Measurements from ENCODE around the gene SRM. TPM values are rescaled to one million over a fixed set of nuclear protein-coding genes. Genes with fewer than 3 reads are reported as not detected.
"Not testable (repeated sequence)": the region's sequence is repeated elsewhere in the genome, so short reads cannot be mapped to it uniquely, and the experiment has no call there.

The SRM gene
- total RNA-seq (2012; rRNA removed), result 49.4 and 75.6 TPM in 2 replicates

- Histone ChIP-seq H3K4me1 (ENCODE audit: control insufficient read depth, insufficient read depth, low read length) (peaks cover 14% of the 10 kb centered on the region), H3K27me3 (ENCODE audit: control insufficient read depth, insufficient read depth, low read length) (no peaks in the 10 kb centered on the region), H3K4me2 (ENCODE audit: low read length) (peak within 1 kb of the TSS; percentile 97), H3K9ac (ENCODE audit: low read depth, low read length) (peak within 1 kb of the TSS; percentile 91), H3K9me3 (replicated peaks; ENCODE audit: low read length) (no peaks in the 10 kb centered on the region), H3K4me3 (ENCODE audit: low read length) (peak within 1 kb of the TSS; percentile 92), H3K36me3 (ENCODE audit: insufficient read depth, low read length) (peaks cover 36% of the 10 kb centered on the region)
Observed at GRCh38 chr1:11059968-11060830, at the start of gene SRM. Gene SRM, minus strand, starts transcription at chr1:11060018. Its CDS starts 75 bp downstream, at chr1:11059943.

GRCh38 chr1:11109047-11109760 is 49.4 kb upstream of the SRM start:
- H3K4me3 ChIP-seq (ENCODE audit: low read length), result no peak overlapping the region
- H3K27me3 ChIP-seq (ENCODE audit: control insufficient read depth, insufficient read depth, low read length), result no peaks in the 10 kb centered on the region
- no peaks in the 10 kb centered on the region for H3K4me1 ChIP-seq (ENCODE audit: control insufficient read depth, insufficient read depth, low read length)
- no peak overlapping the region for H3K4me2 ChIP-seq (ENCODE audit: low read length)
- H3K36me3 ChIP-seq (ENCODE audit: insufficient read depth, low read length), result peaks cover 51% of the 10 kb centered on the region
- H3K9ac ChIP-seq (ENCODE audit: low read depth, low read length), result no peak overlapping the region
- no peaks in the 10 kb centered on the region for H3K9me3 ChIP-seq (replicated peaks; ENCODE audit: low read length)

GRCh38 chr1:11107599-11107998 is 47.8 kb upstream of the SRM start:
- Histone ChIP-seq H3K36me3 (ENCODE audit: insufficient read depth, low read length) (peaks cover 42% of the 10 kb centered on the region), H3K27me3 (ENCODE audit: control insufficient read depth, insufficient read depth, low read length) (no peaks in the 10 kb centered on the region), H3K9ac (ENCODE audit: low read depth, low read length) (no peak overlapping the region), H3K4me2 (ENCODE audit: low read length) (no peak overlapping the region), H3K9me3 (replicated peaks; ENCODE audit: low read length) (no peaks in the 10 kb centered on the region), H3K4me3 (ENCODE audit: low read length) (no peak overlapping the region), H3K4me1 (ENCODE audit: control insufficient read depth, insufficient read depth, low read length) (no peaks in the 10 kb centered on the region)

- Histone ChIP-seq H3K27me3 (ENCODE audit: control insufficient read depth, insufficient read depth, low read length) (no peaks in the 10 kb centered on the region), H3K4me2 (ENCODE audit: low read length) (no peak overlapping the region), H3K4me1 (ENCODE audit: control insufficient read depth, insufficient read depth, low read length) (no peaks in the 10 kb centered on the region), H3K9ac (ENCODE audit: low read depth, low read length) (no peak overlapping the region), H3K4me3 (ENCODE audit: low read length) (no peak overlapping the region), H3K9me3 (replicated peaks; ENCODE audit: low read length) (no peaks in the 10 kb centered on the region), H3K36me3 (ENCODE audit: insufficient read depth, low read length) (peaks cover 31% of the 10 kb centered on the region)
Observed at GRCh38 chr1:11105586-11105985, 45.8 kb upstream of the SRM start.

GRCh38 chr1:11101347-11101746 is 41.5 kb upstream of the SRM start:
- Histone ChIP-seq H3K27me3 (ENCODE audit: control insufficient read depth, insufficient read depth, low read length) (no peaks in the 10 kb centered on the region), H3K4me3 (ENCODE audit: low read length) (no peak overlapping the region), H3K9ac (ENCODE audit: low read depth, low read length) (no peak overlapping the region), H3K9me3 (replicated peaks; ENCODE audit: low read length) (no peaks in the 10 kb centered on the region), H3K4me2 (ENCODE audit: low read length) (no peak overlapping the region), H3K36me3 (ENCODE audit: insufficient read depth, low read length) (peaks cover 20% of the 10 kb centered on the region), H3K4me1 (ENCODE audit: control insufficient read depth, insufficient read depth, low read length) (peaks cover 12% of the 10 kb centered on the region)

GRCh38 chr1:11100806-11101205 is 41.0 kb upstream of the SRM start:
- not testable (repeated sequence) for H3K9me3 ChIP-seq (replicated peaks; ENCODE audit: low read length); H3K9ac ChIP-seq (ENCODE audit: low read depth, low read length); H3K4me2 ChIP-seq (ENCODE audit: low read length); H3K4me3 ChIP-seq (ENCODE audit: low read length); H3K27me3 ChIP-seq (ENCODE audit: control insufficient read depth, insufficient read depth, low read length)
- Histone ChIP-seq H3K4me1 (ENCODE audit: control insufficient read depth, insufficient read depth, low read length) (peaks cover 12% of the 10 kb centered on the region), H3K36me3 (ENCODE audit: insufficient read depth, low read length) (peaks cover 18% of the 10 kb centered on the region)

- H3K27me3 ChIP-seq (ENCODE audit: control insufficient read depth, insufficient read depth, low read length), result no peaks in the 10 kb centered on the region
- peak overlapping the region; percentile 99 for H3K4me3 ChIP-seq (ENCODE audit: low read length)
- peak overlapping the region; percentile 99 for H3K9ac ChIP-seq (ENCODE audit: low read depth, low read length)
- H3K36me3 ChIP-seq (ENCODE audit: insufficient read depth, low read length), result peaks cover 20% of the 10 kb centered on the region
- H3K9me3 ChIP-seq (replicated peaks; ENCODE audit: low read length), result no peaks in the 10 kb centered on the region
- peak overlapping the region; percentile 82 for H3K4me2 ChIP-seq (ENCODE audit: low read length)
- H3K4me1 ChIP-seq (ENCODE audit: control insufficient read depth, insufficient read depth, low read length), result peaks cover 12% of the 10 kb centered on the region
Observed at GRCh38 chr1:11100149-11100493, 40.3 kb upstream of the SRM start.

GRCh38 chr1:11099310-11100148 is 39.7 kb upstream of the SRM start, which contains the start of gene EXOSC10:
Gene EXOSC10, minus strand, starts transcription at chr1:11099869. Its CDS starts 38 bp downstream, at chr1:11099831.
- Histone ChIP-seq H3K36me3 (ENCODE audit: insufficient read depth, low read length) (peaks cover 20% of the 10 kb centered on the region), H3K4me3 (ENCODE audit: low read length) (peak within 1 kb of the TSS; percentile 99), H3K4me2 (ENCODE audit: low read length) (peak within 1 kb of the TSS; percentile 82), H3K9ac (ENCODE audit: low read depth, low read length) (peak within 1 kb of the TSS; percentile 99), H3K27me3 (ENCODE audit: control insufficient read depth, insufficient read depth, low read length) (no peaks in the 10 kb centered on the region), H3K4me1 (ENCODE audit: control insufficient read depth, insufficient read depth, low read length) (peaks cover 12% of the 10 kb centered on the region), H3K9me3 (replicated peaks; ENCODE audit: low read length) (no peaks in the 10 kb centered on the region)

- Histone ChIP-seq H3K4me3 (ENCODE audit: low read length) (peak overlapping the region; percentile 99), H3K9ac (ENCODE audit: low read depth, low read length) (peak overlapping the region; percentile 99), H3K36me3 (ENCODE audit: insufficient read depth, low read length) (peaks cover 24% of the 10 kb centered on the region), H3K4me1 (ENCODE audit: control insufficient read depth, insufficient read depth, low read length) (peaks cover 12% of the 10 kb centered on the region), H3K27me3 (ENCODE audit: control insufficient read depth, insufficient read depth, low read length) (no peaks in the 10 kb centered on the region), H3K4me2 (ENCODE audit: low read length) (peak overlapping the region; percentile 82), H3K9me3 (replicated peaks; ENCODE audit: low read length) (no peaks in the 10 kb centered on the region)
Observed at GRCh38 chr1:11098931-11099309, 39.1 kb upstream of the SRM start.

GRCh38 chr1:11083784-11084183 is 24.0 kb upstream of the SRM start:
- not testable (repeated sequence) for H3K4me2 ChIP-seq (ENCODE audit: low read length); H3K4me3 ChIP-seq (ENCODE audit: low read length); H3K9me3 ChIP-seq (replicated peaks; ENCODE audit: low read length); H3K27me3 ChIP-seq (ENCODE audit: control insufficient read depth, insufficient read depth, low read length); H3K9ac ChIP-seq (ENCODE audit: low read depth, low read length); H3K4me1 ChIP-seq (ENCODE audit: control insufficient read depth, insufficient read depth, low read length)
- H3K36me3 ChIP-seq (ENCODE audit: insufficient read depth, low read length), result peaks cover 53% of the 10 kb centered on the region

GRCh38 chr1:11080931-11081330 is 21.1 kb upstream of the SRM start:
- H3K4me1 ChIP-seq (ENCODE audit: control insufficient read depth, insufficient read depth, low read length), result no peaks in the 10 kb centered on the region
- H3K4me2 ChIP-seq (ENCODE audit: low read length), result no peak overlapping the region
- no peak overlapping the region for H3K4me3 ChIP-seq (ENCODE audit: low read length)
- H3K27me3 ChIP-seq (ENCODE audit: control insufficient read depth, insufficient read depth, low read length), result no peaks in the 10 kb centered on the region
- H3K36me3 ChIP-seq (ENCODE audit: insufficient read depth, low read length), result peaks cover 57% of the 10 kb centered on the region
- H3K9ac ChIP-seq (ENCODE audit: low read depth, low read length), result no peak overlapping the region
- H3K9me3 ChIP-seq (replicated peaks; ENCODE audit: low read length), result no peaks in the 10 kb centered on the region
